HL-60 (cell line): ENCODE results near the gene SHROOM3.

Experiments
- GABPA ChIP-seq: IDR thresholded peaks from 2 replicates; pipeline ENCODE4 v1.6.1; 2012; ENCODE audit warnings: low read depth
- POLR2AphosphoS5 ChIP-seq: IDR thresholded peaks from 2 replicates; pipeline ENCODE4 v1.6.1; 2012; ENCODE audit warnings: low read depth
- SPI1 ChIP-seq: IDR thresholded peaks from 2 replicates; pipeline ENCODE4 v1.6.1; 2012; ENCODE audit warnings: low read depth, mild to moderate bottlenecking, borderline replicate concordance
- TF ChIP-seq, protein P1 (sequence below): IDR thresholded peaks from one replicate; pipeline ENCODE4 v1.5.1; 2011; ENCODE audit warnings: low read length, control low read depth, inconsistent platforms; ENCODE audit not compliant: insufficient read depth
- TF ChIP-seq, protein P2 (sequence below): IDR thresholded peaks from 2 replicates; pipeline ENCODE4 v1.6.1; 2012; ENCODE audit warnings: low read depth; ENCODE audit not compliant: insufficient replicate concordance

DNA sequence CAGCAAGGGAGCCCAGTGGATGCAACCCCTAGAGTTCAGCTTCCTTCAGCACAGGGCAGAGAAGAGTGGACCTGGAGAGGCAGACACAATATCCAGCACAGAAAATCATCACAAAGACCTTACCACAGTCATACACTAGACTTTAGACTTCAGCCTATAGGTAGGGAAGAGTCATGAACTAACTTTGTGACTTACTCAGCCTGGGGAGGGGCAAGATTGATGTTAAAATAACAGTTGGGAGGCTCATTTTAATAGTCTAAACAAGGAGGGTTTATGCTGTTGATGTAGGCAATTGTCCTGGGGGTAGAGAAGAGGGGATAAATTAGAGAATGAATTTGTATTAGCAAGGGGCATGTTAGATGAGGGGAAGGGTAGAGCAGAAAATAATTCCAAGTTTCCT, 338.7 kb downstream of the SHROOM3 start:
- TF ChIP-seq, protein P1, sequence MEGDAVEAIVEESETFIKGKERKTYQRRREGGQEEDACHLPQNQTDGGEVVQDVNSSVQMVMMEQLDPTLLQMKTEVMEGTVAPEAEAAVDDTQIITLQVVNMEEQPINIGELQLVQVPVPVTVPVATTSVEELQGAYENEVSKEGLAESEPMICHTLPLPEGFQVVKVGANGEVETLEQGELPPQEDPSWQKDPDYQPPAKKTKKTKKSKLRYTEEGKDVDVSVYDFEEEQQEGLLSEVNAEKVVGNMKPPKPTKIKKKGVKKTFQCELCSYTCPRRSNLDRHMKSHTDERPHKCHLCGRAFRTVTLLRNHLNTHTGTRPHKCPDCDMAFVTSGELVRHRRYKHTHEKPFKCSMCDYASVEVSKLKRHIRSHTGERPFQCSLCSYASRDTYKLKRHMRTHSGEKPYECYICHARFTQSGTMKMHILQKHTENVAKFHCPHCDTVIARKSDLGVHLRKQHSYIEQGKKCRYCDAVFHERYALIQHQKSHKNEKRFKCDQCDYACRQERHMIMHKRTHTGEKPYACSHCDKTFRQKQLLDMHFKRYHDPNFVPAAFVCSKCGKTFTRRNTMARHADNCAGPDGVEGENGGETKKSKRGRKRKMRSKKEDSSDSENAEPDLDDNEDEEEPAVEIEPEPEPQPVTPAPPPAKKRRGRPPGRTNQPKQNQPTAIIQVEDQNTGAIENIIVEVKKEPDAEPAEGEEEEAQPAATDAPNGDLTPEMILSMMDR = no peak
- TF ChIP-seq GABPA (no peak), POLR2AphosphoS5 (no peak), SPI1 (no peak)
- TF ChIP-seq, protein P2, sequence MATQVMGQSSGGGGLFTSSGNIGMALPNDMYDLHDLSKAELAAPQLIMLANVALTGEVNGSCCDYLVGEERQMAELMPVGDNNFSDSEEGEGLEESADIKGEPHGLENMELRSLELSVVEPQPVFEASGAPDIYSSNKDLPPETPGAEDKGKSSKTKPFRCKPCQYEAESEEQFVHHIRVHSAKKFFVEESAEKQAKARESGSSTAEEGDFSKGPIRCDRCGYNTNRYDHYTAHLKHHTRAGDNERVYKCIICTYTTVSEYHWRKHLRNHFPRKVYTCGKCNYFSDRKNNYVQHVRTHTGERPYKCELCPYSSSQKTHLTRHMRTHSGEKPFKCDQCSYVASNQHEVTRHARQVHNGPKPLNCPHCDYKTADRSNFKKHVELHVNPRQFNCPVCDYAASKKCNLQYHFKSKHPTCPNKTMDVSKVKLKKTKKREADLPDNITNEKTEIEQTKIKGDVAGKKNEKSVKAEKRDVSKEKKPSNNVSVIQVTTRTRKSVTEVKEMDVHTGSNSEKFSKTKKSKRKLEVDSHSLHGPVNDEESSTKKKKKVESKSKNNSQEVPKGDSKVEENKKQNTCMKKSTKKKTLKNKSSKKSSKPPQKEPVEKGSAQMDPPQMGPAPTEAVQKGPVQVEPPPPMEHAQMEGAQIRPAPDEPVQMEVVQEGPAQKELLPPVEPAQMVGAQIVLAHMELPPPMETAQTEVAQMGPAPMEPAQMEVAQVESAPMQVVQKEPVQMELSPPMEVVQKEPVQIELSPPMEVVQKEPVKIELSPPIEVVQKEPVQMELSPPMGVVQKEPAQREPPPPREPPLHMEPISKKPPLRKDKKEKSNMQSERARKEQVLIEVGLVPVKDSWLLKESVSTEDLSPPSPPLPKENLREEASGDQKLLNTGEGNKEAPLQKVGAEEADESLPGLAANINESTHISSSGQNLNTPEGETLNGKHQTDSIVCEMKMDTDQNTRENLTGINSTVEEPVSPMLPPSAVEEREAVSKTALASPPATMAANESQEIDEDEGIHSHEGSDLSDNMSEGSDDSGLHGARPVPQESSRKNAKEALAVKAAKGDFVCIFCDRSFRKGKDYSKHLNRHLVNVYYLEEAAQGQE = no peak
